Heart left ventricle (tissue), 16 donors: ENCODE data around the gene SORL1-AS1.
"Not testable (repeated sequence)": the region's sequence is repeated elsewhere in the genome, so short reads cannot be mapped to it uniquely, and the experiment has no call there.

ENCODE experiments used
- ATAC-seq, 4 donors: fragments of 200-7000 bp; cut with Tn5 transposase; one replicate each; pipeline ENCODE4 v1.9.1; 2020 to 2022; ENCODE audit warnings: moderate library complexity in 4 of 4, mild to moderate bottlenecking in 3 of 4, moderate number of reproducible peaks in 1 of 4
- DNase-seq, 5 donors: peaks; one replicate each; pipeline ENCODE4 v3.0.0-alpha.2; 2020
- H3K27ac ChIP-seq, 12 donors: fragments of 200-600 bp; sonication (generic) in 4 of 12; one replicate each; pipeline versions ENCODE4 v1.5.0 to v1.8.0; 2016 to 2022; ENCODE audit warnings: mild to moderate bottlenecking in 2 of 12
- H3K27me3 ChIP-seq, 9 donors: fragments of 200-600 bp; sonication (generic) in 2 of 9; one replicate each; pipeline versions ENCODE4 v1.5.1 to v1.8.0; 2016 to 2022; ENCODE audit warnings: mild to moderate bottlenecking in 3 of 9
- H3K36me3 ChIP-seq, 9 donors: fragments of 200-600 bp; sonication (generic) in 2 of 9; one replicate each; pipeline versions ENCODE4 v1.5.0 to v1.8.0; 2018 to 2022; ENCODE audit warnings: mild to moderate bottlenecking in 2 of 9
- H3K4me1 ChIP-seq, 12 donors: fragments of 200-600 bp; sonication (generic) in 4 of 12; one replicate each; pipeline versions ENCODE4 v1.5.0 to v1.8.0; 2016 to 2022; ENCODE audit warnings: mild to moderate bottlenecking in 3 of 12
- H3K4me3 ChIP-seq, 12 donors: fragments of 200-600 bp; sonication (generic) in 4 of 12; one replicate each; pipeline versions ENCODE4 v1.5.0 to v1.8.0; 2017 to 2022; ENCODE audit warnings: mild to moderate bottlenecking in 9 of 12, moderate library complexity in 4 of 12
- H3K9me3 ChIP-seq, 12 donors: fragments of 200-600 bp; sonication (generic) in 4 of 12; one replicate each; pipeline versions ENCODE4 v1.5.0 to v1.8.0; 2016 to 2022; ENCODE audit warnings: mild to moderate bottlenecking in 1 of 12
- CTCF ChIP-seq, 12 donors: fragments of 200-600 bp; sonication (generic) in 4 of 12; IDR thresholded peaks; one replicate each; pipeline versions ENCODE4 v1.5.0 to v1.8.0; 2018 to 2022; ENCODE audit warnings: antibody characterized with exemption in 12 of 12, mild to moderate bottlenecking in 5 of 12
- POLR2A ChIP-seq, 2 donors: fragments of 450-650 bp; IDR thresholded peaks; one replicate each; pipeline ENCODE4 v1.6.1; 2017; ENCODE audit warnings: antibody characterized with exemption in 2 of 2, mild to moderate bottlenecking in 2 of 2, moderate library complexity in 2 of 2
- WGBS, 4 donors: extraction: QIAGEN DNeasy Blood & Tissue Kit in 2 of 4; methylation state at CpG; one replicate each; pipeline versions ENCODE4 v1.1.5 to v1.1.7; 2013 to 2018; 5-methylcytosine and 5-hydroxymethylcytosine counted together
- intact Hi-C, 10 donors: fragments of 100-400 bp; cut with DNase I; formaldehyde crosslinking; loops; one replicate each; pipeline versions ENCODE4 v1.11.1 to v1.14.2; 2022
- donor health status: ischemic (EF 13 %, LVEDD 7.1; RV severe dilation, severe dysfunction).
- donor health status: healthy with polysubstance abuse.
- donor health status: DM: no; HTN: yes; CAD: no.
- donor health status: DM: no; HTN: no; CAD: no.
- donor health status: ischemic (EF 25% LVEDD 6.9; RV normal size, moderate dysfunction).
- donor health status: ischemic (EF 25% LVEDD 5.7; RV mildly dilated, moderate dysfunction).
- donor health status: healthy.
- donor health status: DM: yes; HTN: yes; CAD: no.
- donor health status: ischemic (EF 35%, LVEDD 5.7; RV mildly dilated, moderate dysfunction).
- donor health status: nonischemic (EF 11% LVEDD 7.7; RV severe dilation, severe dysfunction).
- donor health status: DM: yes; HTN: yes; CAD: no.
- donor health status: PGD.
- donor health status: ischemic (EF 29% LVEDD 5.4; RV normal size, mild dysfunction).
- donor health status: nonischemic (EF 23%, LVEDD 6.1; RV moderate dilation, normal function).

Gene SORL1-AS1

DNA sequence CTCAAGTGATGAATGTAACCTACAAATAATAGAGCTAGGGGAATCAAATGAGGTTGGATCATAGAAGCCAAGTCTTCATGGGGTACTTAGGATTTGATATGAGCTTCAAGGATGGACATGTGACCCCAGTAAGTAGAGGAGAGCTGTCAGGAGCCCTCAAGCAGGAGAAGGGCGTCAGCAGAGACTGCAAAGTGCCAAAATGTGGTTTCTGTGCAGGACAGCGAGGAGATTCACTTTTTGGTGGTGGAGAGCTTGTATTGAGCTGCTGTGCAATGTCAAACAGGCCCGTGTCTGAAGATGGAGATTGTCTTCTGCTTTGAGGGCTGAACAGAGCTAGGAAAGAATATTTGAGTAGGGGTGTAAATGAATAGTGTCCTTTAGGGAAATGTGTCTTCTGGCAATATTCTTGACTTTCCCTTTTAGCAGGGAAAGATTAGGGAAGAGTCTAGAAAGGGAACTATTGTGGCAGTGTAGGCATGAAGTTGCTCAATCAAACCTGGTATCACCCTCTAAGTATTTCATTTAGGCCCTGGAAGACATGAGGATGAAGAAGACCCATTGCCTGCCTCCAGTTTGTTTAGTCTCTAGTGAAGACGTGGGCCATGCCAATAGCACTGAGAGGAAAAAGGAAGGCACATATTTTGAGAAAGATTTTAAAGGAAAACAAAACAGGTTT, 31.2 kb upstream of the SORL1-AS1 start:
- Histone ChIP-seq H3K27me3 (no peaks in the 10 kb centered on the region), H3K9me3 (no peaks in the 10 kb centered on the region), H3K4me1 (peaks cover 0 to 33% (median 0%) of the 10 kb centered on the region in 12 donors), H3K36me3 (peaks cover 0 to 16% (median 0%) of the 10 kb centered on the region in 9 donors), H3K27ac (peak overlapping the region in 1 of 12 donors; percentile 79), H3K4me3 (no peak overlapping the region)
- ATAC-seq (no peak), DNase-seq (no peak)
- WGBS, 4 donors, result 73 to 88% (median 80%) methylated on average over 4 of the region's 4 CpGs
- TF ChIP-seq CTCF (IDR thresholded peaks at IDR 0.05), result no peak
- no peak for TF ChIP-seq POLR2A (IDR thresholded peaks at IDR 0.05)
- intact Hi-C loops, result no loop called here

- peaks cover 0 to 10% (median 0%) of the 10 kb centered on the region in 9 donors for H3K36me3 ChIP-seq
- WGBS, 4 donors, result 71 to 78% (median 74%) methylated on average over 9 of the region's 9 CpGs
- H3K9me3 ChIP-seq, result no peaks in the 10 kb centered on the region
- no peak for TF ChIP-seq POLR2A (IDR thresholded peaks at IDR 0.05)
- TF ChIP-seq CTCF (IDR thresholded peaks at IDR 0.05), result no peak
- no peak overlapping the region for H3K4me3 ChIP-seq
- no peaks in the 10 kb centered on the region for H3K27me3 ChIP-seq
- H3K4me1 ChIP-seq, result peaks cover 0 to 35% (median 0%) of the 10 kb centered on the region in 12 donors
- peak overlapping the region in 1 of 12 donors; percentile 79 for H3K27ac ChIP-seq
- DNase-seq (no peak), ATAC-seq (peak in 2 of 4 donors; percentile 36 to 44)
- intact Hi-C loops, result no loop called here
Measured at GRCh38 chr11:121482231-121483129, 29.7 kb upstream of the SORL1-AS1 start.

- WGBS, 4 donors, result 69 to 91% (median 81%) methylated on average over 2 of the region's 2 CpGs
- ATAC-seq, H3K9me3 ChIP-seq, intact Hi-C loops, H3K36me3 ChIP-seq, H3K27me3 ChIP-seq, DNase-seq, H3K4me3 ChIP-seq: not testable (repeated sequence)
- Histone ChIP-seq H3K4me1 (peaks cover 0 to 35% (median 0%) of the 10 kb centered on the region in 12 donors), H3K27ac (peak overlapping the region in 1 of 12 donors; percentile 79)
Measured at GRCh38 chr11:121481484-121482230, 28.9 kb upstream of the SORL1-AS1 start.

- no peak for TF ChIP-seq CTCF (IDR thresholded peaks at IDR 0.05)
- Histone ChIP-seq H3K27me3 (no peaks in the 10 kb centered on the region), H3K4me1 (peaks cover 0 to 35% (median 0%) of the 10 kb centered on the region in 12 donors), H3K36me3 (peaks cover 0 to 10% (median 0%) of the 10 kb centered on the region in 9 donors), H3K4me3 (no peak overlapping the region), H3K27ac (no peak overlapping the region), H3K9me3 (no peaks in the 10 kb centered on the region)
- DNase-seq (no peak), ATAC-seq (no peak)
- intact Hi-C loops, result no loop called here
- 87 to 91% (median 89%) methylated on average over 7 of the region's 7 CpGs for WGBS, 4 donors
Measured at GRCh38 chr11:121479698-121480238, 27.0 kb upstream of the SORL1-AS1 start.
